UCSD-AML1 (cell line): ENCODE data around the gene OSCAR.

Experiments used
- DNase-seq: peaks from one replicate; lab custom pipeline; 2025; ENCODE audit not compliant: unreplicated experiment; lab: John Stamatoyannopoulos, UW

The OSCAR gene

DNA sequence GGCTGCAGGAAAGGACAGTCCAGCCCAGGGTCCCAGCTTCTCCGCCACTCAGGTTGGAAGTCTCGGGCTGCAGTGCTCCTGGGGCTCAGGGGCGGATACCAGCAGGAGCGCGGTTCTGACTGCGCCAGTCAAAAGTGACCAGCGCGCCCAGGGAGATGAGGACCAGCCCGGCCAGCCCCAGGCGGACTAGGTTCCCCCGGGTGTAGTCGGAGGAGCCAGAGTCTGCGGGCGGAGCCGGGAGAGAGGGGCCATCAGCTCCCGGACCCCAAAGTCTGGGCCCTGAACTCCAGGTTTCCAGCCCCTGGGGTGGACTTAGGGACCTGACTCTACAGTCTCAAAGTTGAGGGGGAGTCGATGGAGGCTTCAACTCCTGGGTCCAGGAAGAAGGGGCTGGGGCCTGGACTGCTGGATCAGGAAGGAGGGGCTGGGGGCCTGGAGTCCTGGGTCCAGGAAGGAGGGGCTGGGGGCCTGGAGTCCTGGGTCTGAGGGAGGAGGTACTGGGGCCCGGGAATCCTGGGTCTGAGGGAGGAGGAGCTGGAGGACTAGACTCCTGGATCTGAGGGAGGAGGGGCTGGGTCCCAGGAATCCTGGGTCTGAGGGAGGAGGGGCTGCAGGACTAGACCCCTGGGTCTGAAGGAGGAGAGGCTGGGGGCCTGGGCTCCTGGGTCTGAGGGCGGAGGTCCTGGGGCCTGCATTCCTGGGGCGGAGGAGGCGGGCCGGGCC is 5.3 kb downstream of the OSCAR start:
- no peak for DNase-seq

DNA sequence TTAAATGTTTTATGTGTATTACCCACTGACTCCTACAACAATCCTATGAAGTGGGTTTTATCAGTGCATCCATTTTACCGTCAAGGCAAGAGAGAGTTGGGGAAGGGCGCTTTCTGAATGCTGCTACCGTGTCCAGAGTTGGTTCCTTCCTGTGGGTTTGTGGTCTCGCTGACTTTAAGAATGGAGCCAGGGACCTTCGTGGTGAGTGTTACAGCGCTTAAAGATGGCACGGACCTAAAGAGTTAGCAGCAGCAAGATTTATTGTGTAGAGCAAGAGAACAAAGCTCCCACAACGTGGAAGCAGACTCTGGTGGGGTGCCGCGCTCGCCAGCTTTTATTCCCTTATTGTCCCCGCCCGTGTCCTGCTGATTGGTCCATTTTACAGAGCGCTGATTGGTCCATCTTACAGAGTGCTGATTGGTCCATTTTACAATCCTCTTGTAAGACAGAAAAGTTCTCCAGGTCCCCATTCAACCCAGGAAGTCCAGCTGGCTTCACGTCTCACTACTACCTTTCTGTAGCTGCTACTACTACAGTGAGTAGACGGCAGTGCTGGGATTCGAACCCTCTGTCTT is 6.1 kb downstream of the OSCAR start:
- peak; percentile 38 for DNase-seq

DNA sequence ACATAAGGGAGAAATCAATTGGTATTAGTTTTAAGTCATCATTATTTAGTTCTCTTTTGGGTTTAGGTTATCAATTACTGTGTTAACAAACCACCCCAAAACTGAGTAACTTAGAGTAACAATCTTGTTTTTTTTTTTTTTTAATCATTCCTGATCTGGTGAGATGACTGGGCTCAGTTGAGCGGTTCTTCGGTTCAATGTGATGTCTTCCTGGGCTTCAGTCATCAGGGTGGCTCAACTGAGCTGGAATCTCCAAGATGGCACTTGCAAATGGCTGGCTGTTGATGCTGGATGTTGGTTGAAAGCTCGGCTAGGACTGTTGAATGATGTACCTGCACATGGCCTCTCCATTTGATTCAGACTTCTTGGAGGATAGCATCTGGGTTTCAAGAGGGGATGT is 16.2 kb downstream of the OSCAR start:
- no peak for DNase-seq

DNA sequence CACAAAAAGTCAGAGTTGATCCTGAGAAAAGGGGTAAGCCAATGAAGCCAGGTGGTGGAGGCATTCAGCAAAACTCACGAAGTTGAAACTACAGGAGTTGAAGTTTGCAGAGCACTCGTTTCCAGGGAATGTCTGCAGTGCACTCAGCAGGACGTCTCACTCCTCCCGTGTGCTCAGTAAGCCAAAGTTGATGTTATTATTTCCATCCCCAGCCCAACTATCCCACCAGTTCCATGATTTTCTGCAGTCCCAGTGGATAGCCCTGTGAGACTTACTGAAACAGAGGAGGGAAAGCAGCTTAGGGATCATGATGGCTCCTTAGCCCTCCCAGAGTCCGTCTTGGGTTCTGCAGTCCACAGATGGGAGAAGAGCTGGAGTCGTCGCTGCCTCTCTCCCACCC is 19.6 kb downstream of the OSCAR start, which contains the start of gene TARM1:
TARM1 (minus strand) TSS at position 334 of the 400 bp plus-strand sequence; CDS start at position 309, 25 bp downstream.
- DNase-seq, result no peak

DNA sequence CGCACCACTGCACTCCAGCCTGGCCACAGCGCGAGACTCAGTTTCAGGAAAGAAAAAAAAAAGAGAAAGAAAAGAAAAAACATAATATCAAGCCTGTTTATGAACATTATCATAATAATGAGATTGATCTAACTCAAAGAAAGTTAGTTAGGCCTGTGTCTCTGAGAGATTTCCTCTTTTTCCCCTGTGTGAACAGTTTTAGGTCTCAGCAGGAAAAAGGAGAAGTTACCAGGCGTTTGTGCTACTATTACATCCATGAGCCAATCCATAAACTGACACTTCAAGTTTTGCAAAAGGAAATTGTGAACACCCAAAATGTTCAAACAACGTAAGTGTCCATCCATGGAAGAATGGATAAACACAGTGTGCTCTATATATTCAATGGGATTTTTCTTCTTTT is 23.3 kb downstream of the OSCAR start:
- DNase-seq, result no peak

DNA sequence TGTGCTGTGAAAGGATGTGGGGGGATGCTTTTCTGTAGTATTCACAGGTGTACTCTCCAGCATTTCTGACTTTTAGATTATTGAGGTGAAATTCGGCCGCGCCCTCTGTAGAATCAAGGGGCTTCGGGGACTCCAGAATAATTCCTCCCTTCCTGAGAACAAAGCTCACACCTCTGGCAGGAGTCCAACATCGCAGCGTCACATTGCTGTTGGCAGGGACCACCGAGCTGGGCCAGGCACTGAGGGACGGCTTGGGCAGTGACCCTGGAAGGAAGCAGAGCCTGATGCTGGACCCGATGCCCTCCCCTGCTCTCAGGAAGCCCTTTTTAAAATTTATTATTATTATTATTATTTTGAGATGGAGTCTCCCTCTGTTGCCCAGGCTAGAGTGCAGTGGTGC is 25.8 kb downstream of the OSCAR start:
- no peak for DNase-seq

DNA sequence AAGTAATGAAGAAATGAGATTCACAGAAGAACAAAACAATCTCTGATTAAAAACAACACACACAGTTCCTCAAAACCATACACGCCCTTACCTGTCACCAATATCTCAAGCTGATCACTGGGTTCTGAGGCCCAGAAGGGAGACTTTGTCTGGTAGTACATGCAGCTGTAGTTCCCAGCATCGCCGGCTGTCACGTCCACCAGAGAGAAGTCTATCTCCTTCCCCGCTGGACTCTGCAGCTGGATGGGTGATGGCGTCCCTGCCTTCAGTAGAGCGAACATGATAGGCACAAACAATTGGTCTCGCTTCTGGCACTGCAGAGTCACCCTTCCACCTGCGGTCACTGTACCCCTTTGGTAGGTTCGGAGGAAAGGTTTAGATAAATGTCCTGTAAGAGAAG is 26.8 kb downstream of the OSCAR start:
- DNase-seq, result no peak

DNA sequence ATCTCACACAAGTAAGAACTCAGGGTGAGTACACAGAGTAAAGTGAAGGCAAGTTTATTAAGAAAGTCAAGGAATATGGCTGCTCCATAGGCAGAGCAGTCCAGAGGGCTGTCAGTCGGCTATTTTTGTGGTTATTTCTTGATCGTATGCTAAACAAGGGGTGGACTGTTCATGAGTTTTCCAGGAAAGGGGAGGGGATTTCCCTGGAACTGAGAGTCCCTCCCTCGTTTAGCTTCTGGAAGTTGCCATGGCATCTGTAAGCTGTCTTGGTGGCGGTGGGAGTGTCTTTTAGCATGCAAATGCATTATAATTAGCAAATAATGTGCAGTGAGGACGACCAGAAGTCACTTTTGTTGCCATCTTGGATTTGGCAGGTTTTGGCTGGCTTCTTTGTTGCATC is 31.1 kb downstream of the OSCAR start:
- no peak for DNase-seq

DNA sequence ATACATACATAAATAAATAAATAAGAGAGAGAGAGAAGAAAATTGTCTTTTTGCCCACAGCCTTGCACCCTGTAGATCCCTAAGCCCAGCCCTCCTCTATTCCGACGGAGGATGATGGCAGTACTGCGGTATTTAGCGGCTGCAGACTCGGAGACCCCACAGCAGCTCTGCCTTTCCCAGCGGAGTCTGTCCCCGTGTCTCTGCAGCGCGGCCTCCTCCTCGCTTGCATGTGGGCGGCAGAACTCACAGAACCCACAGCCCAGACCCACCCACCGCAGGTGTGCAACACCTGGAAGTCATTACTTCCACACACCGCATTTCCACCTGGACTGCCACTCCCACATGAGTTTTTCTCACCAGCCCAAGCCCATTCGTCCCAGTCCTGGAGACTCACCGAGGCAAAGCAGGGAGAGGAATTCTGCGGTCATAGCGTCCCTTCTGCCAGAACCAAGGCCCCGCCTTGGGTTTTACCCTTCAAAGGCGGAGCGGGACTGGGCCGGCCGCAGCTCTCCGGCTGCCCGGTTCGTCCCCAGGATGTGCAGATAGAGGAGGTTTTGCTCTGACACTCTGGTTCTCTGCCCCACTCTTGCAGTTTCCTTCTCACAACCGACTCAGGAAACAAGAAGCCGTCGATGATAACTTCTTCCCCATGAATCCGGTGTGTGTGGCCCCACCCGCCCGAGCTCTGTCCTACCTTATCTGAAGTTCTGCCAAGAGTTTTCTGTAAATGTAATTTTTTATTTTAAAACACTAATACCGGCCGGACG is 37.1 kb downstream of the OSCAR start, which contains the start of gene VSTM1:
VSTM1 (minus strand) TSS at position 548 of the 767 bp plus-strand sequence; CDS start at position 428, 120 bp downstream.
- peak; percentile 45 for DNase-seq

DNA sequence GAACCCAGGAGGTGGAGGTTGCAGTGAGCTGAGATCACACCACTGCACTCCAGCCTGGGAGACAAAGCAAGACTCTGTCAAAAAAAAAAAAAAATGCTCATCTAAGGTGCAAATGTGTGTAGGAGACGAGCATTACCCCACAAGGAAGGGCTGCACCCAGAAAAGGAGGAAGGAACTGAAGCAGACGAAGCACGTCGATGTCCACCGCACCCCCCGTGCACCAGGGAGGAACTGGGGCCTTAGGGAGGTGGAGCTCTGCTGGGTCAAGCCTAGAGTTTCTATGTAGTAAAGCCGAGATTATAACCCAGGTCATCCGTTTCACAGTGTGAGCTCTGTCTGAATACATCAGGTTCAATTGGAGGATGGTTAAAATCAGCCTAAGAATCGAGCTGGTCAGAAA is 38.0 kb downstream of the OSCAR start:
- DNase-seq, result peak; percentile 39

DNA sequence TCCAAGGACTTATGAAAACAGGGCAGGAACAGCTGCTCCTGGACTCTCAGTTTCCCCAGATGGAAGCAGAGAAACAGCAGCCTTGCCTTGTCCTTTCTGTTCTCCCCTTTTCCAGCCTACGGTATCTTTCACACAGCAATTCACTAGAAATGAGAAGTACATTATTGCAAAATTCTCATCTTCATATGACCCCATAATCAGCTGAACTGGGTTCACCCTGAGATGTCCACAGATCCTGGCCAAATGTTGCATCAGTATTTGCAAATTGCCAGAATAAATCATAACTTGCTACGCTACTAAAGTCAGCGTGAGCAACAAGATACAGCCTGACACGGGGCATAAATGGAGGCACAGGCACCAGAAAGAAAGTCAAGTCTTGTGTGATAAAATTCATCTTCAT is 53.0 kb downstream of the OSCAR start:
- no peak for DNase-seq

DNA sequence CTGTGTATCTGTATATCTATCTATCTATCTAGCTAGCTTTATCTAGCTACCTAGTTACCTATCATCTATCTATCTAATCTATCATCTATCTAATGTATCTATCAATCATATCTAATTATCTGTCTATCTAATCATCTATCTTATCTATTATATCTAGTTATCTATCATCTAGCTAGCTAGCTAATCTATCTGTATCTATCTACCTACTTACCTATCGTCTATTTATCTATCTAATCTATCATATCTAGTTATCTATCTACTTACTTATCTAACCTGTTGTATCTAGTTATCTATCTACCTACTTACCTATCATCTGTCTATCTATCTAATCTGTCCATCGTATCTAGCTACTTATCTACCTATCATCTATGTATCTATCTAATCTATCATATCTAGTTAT is 54.8 kb downstream of the OSCAR start:
- DNase-seq, result no peak
